Thoracic aorta (tissue), 2 donors: ENCODE data around the gene CIB2. TPM values are rescaled to one million over a fixed set of nuclear protein-coding genes. Genes with fewer than 3 reads are reported as not detected.

Experiments used
- ATAC-seq: fragments of 150-250 bp; one replicate; pipeline ENCODE4 v1.8.0; 2017; ENCODE audit warnings: low read depth; ENCODE audit not compliant: insufficient number of reproducible peaks, low FRiP score
- DNase-seq: peaks from one replicate; pipeline ENCODE4 v3.0.0-alpha.2; 2020; ENCODE audit warnings: low spot score
- H3K27ac ChIP-seq, 2 donors: fragments of 200-600 bp; sonication (generic); 1 replicate in 1 of 2; 2 replicates in 1 of 2; pipeline ENCODE4 v1.5.1; 2016; ENCODE audit warnings: mild to moderate bottlenecking in 2 of 2, moderate library complexity in 2 of 2
- H3K27me3 ChIP-seq: fragments of 200-600 bp; sonication (generic); replicated peaks from 2 replicates; pipeline ENCODE4 v1.6.0; 2016; ENCODE audit warnings: mild to moderate bottlenecking; ENCODE audit not compliant: insufficient read depth
- H3K36me3 ChIP-seq: fragments of 200-600 bp; sonication (generic); one replicate; pipeline ENCODE4 v1.5.1; 2016
- H3K4me1 ChIP-seq, 2 donors: fragments of 200-600 bp; sonication (generic); 1 replicate in 1 of 2; 2 replicates in 1 of 2; pipeline versions ENCODE4 v1.5.1 to v1.6.0; 2016; ENCODE audit warnings: low read depth in 2 of 2, mild to moderate bottlenecking in 1 of 2; ENCODE audit not compliant: control insufficient read depth in 1 of 2
- H3K4me3 ChIP-seq: fragments of 200-600 bp; sonication (generic); 2 replicates; pipeline ENCODE4 v1.5.1; 2016; ENCODE audit warnings: mild to moderate bottlenecking
- H3K9me3 ChIP-seq: fragments of 200-600 bp; sonication (generic); 2 replicates; pipeline ENCODE4 v1.5.1; 2016
- total RNA-seq, 2 donors: library from RNA; depleted of rRNA; stranded (reverse); fragments of >200 nt; gene quantifications; one replicate each; pipeline versions ENCODE4 v1.1.0 to v1.2.3, GENCODE V29; 2016
- TF ChIP-seq, protein P1 (sequence below): fragments of 200-600 bp; sonication (generic); IDR thresholded peaks from one replicate; pipeline ENCODE4 v1.5.1; 2019; ENCODE audit warnings: antibody characterized with exemption

The CIB2 gene
- total RNA-seq, 2 donors from 2014 or later: 1.2 to 7.9 TPM

DNA sequence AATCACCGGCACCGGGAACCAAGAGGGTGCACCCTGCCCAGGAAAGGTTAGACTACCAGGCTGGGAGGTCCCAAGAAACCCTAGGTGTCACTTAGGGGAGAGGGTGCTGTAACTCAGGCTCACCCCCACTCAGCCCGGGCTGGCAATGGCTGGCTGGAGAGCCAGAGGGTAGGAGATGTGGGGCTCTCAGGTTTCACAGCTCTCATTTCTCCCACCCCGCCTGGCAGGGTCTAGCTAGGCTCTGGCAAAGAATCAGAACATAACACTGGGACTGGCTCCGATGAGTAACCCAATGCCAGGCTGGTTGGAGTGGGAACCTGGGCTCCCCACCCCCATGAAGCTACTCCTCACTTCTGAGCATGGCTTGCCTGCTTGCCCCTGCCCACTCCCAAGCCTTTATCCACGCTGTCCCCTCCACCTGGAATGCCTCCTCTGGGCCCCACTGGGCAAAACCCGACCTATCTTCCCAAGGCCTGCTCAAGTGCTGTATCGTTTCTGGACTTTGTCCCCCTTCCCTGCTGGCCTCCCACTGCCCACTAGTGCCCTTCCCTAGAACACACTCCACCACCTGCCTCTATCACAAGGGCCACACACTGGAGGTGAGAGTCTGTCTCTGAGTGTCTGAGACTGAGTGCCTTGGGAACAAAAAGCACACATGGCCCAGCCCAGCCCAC lies 2.0 kb downstream of the CIB2 start:
- no peak overlapping the region for H3K4me3 ChIP-seq
- DNase-seq (no peak), ATAC-seq (no peak)
- H3K4me1 ChIP-seq: peaks cover 9 to 17% of the 10 kb centered on the region in 2 donors
- H3K27ac ChIP-seq: no peak overlapping the region
- TF ChIP-seq, protein P1, sequence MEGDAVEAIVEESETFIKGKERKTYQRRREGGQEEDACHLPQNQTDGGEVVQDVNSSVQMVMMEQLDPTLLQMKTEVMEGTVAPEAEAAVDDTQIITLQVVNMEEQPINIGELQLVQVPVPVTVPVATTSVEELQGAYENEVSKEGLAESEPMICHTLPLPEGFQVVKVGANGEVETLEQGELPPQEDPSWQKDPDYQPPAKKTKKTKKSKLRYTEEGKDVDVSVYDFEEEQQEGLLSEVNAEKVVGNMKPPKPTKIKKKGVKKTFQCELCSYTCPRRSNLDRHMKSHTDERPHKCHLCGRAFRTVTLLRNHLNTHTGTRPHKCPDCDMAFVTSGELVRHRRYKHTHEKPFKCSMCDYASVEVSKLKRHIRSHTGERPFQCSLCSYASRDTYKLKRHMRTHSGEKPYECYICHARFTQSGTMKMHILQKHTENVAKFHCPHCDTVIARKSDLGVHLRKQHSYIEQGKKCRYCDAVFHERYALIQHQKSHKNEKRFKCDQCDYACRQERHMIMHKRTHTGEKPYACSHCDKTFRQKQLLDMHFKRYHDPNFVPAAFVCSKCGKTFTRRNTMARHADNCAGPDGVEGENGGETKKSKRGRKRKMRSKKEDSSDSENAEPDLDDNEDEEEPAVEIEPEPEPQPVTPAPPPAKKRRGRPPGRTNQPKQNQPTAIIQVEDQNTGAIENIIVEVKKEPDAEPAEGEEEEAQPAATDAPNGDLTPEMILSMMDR: no peak
- no peaks in the 10 kb centered on the region for H3K27me3 ChIP-seq
- H3K36me3 ChIP-seq: no peaks in the 10 kb centered on the region
- no peaks in the 10 kb centered on the region for H3K9me3 ChIP-seq

GRCh38 chr15:78127882-78128281 lies 3.4 kb downstream of the CIB2 start:
- Histone ChIP-seq H3K27ac (no peak overlapping the region), H3K36me3 (no peaks in the 10 kb centered on the region), H3K9me3 (no peaks in the 10 kb centered on the region), H3K4me1 (peaks cover 9 to 17% of the 10 kb centered on the region in 2 donors), H3K4me3 (no peak overlapping the region), H3K27me3 (no peaks in the 10 kb centered on the region)
- ATAC-seq: no peak
- TF ChIP-seq, protein P1: no peak
- DNase-seq: no peak

DNA sequence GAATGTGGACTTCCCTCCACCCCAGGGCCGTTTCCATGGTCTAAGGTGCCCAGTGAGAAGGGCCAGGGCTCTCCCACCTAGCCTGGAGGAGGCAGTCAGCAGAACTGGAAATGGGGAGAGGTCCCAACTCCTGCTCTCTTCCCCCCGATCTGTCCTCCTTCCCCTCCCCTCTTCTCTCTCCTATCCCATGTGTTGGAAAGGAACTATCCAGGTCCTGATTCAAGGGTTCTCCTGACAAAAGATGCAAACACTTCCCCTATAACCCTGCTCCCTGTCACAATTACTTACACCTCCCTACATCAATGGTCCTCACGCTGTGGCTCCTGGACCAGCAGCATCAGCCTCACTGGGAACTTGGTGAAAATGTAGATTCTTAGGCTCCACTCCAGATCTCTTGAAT lies 6.0 kb downstream of the CIB2 start:
- Histone ChIP-seq H3K27ac (no peak overlapping the region), H3K9me3 (no peaks in the 10 kb centered on the region), H3K36me3 (no peaks in the 10 kb centered on the region), H3K27me3 (no peaks in the 10 kb centered on the region), H3K4me3 (no peak overlapping the region), H3K4me1 (no peaks in the 10 kb centered on the region)
- DNase-seq (no peak), ATAC-seq (no peak)
- TF ChIP-seq, protein P1: no peak

GRCh38 chr15:78120523-78120922 lies 10.7 kb downstream of the CIB2 start:
- Histone ChIP-seq H3K27ac (no peak overlapping the region), H3K36me3 (no peaks in the 10 kb centered on the region), H3K27me3 (no peaks in the 10 kb centered on the region), H3K4me1 (no peaks in the 10 kb centered on the region), H3K9me3 (no peaks in the 10 kb centered on the region), H3K4me3 (no peak overlapping the region)
- no peak for DNase-seq
- ATAC-seq: no peak
- TF ChIP-seq, protein P1: no peak

GRCh38 chr15:78112551-78112950 lies 18.7 kb downstream of the CIB2 start:
- H3K4me3 ChIP-seq: no peak overlapping the region
- H3K36me3 ChIP-seq: no peaks in the 10 kb centered on the region
- H3K4me1 ChIP-seq: no peaks in the 10 kb centered on the region
- DNase-seq (no peak), ATAC-seq (no peak)
- H3K27me3 ChIP-seq: no peaks in the 10 kb centered on the region
- no peak overlapping the region for H3K27ac ChIP-seq
- TF ChIP-seq, protein P1: no peak
- no peaks in the 10 kb centered on the region for H3K9me3 ChIP-seq
